Medulla oblongata (tissue), 1 donor: Measurements from ENCODE around the gene KDM1B.
"Not testable (repeated sequence)": the region's sequence is repeated elsewhere in the genome, so short reads cannot be mapped to it uniquely, and the experiment has no call there.

ENCODE experiments used
- DNase-seq: peaks from one replicate; pipeline ENCODE4 v3.0.0-alpha.2; 2015; ENCODE audit errors: extremely low spot score

KDM1B gene

GRCh38 chr6:18189196-18189595 is 34.0 kb downstream of the KDM1B start:
- DNase-seq, result no peak

- no peak for DNase-seq
These were observed 36.8 kb downstream of the KDM1B start for GRCh38 chr6:18192026-18192425.

- DNase-seq, result no peak
These were observed 48.6 kb downstream of the KDM1B start for GRCh38 chr6:18203786-18204185.

- no peak for DNase-seq
These were observed 49.5 kb downstream of the KDM1B start for GRCh38 chr6:18204691-18205090.

GRCh38 chr6:18206591-18206990 is 51.4 kb downstream of the KDM1B start:
- DNase-seq, result no peak

- DNase-seq, result peak; percentile 69
These were observed 52.2 kb downstream of the KDM1B start for GRCh38 chr6:18207438-18207837.

GRCh38 chr6:18207949-18208348 is 52.7 kb downstream of the KDM1B start:
- no peak for DNase-seq

GRCh38 chr6:18208778-18209177 is 53.6 kb downstream of the KDM1B start:
- DNase-seq, result not testable (repeated sequence)

GRCh38 chr6:18209539-18210197 is 54.4 kb downstream of the KDM1B start:
- peak; percentile 41 for DNase-seq

- no peak for DNase-seq
These were observed 55.5 kb downstream of the KDM1B start for GRCh38 chr6:18210707-18211106.

GRCh38 chr6:18211338-18211737 is 56.1 kb downstream of the KDM1B start:
- no peak for DNase-seq

GRCh38 chr6:18212231-18212630 is 57.0 kb downstream of the KDM1B start:
- no peak for DNase-seq

- DNase-seq, result no peak
These were observed 58.2 kb downstream of the KDM1B start for GRCh38 chr6:18213439-18213838.

GRCh38 chr6:18214003-18214402 is 58.8 kb downstream of the KDM1B start:
- DNase-seq, result no peak

GRCh38 chr6:18215436-18215835 is 60.2 kb downstream of the KDM1B start:
- peak; percentile 18 for DNase-seq

GRCh38 chr6:18216411-18216810 is 61.2 kb downstream of the KDM1B start:
- no peak for DNase-seq

- no peak for DNase-seq
These were observed 63.0 kb downstream of the KDM1B start for GRCh38 chr6:18218233-18218632.

- DNase-seq, result peak; percentile 32
These were observed 64.4 kb downstream of the KDM1B start for GRCh38 chr6:18219591-18219990.

GRCh38 chr6:18221288-18221615 is 66.0 kb downstream of the KDM1B start:
- DNase-seq, result no peak

- DNase-seq, result not testable (repeated sequence)
These were observed 71.4 kb downstream of the KDM1B start for GRCh38 chr6:18226451-18227105.

GRCh38 chr6:18227166-18227565 is 71.9 kb downstream of the KDM1B start:
- DNase-seq, result not testable (repeated sequence)

GRCh38 chr6:18228590-18228989 is 73.4 kb downstream of the KDM1B start:
- not testable (repeated sequence) for DNase-seq

- not testable (repeated sequence) for DNase-seq
These were observed 76.6 kb downstream of the KDM1B start for GRCh38 chr6:18231856-18232255.

- not testable (repeated sequence) for DNase-seq
These were observed 78.5 kb downstream of the KDM1B start for GRCh38 chr6:18233770-18234169.
